ENCODE data around the gene SS18L1.
"Not testable (repeated sequence)": the region's sequence is repeated elsewhere in the genome, so short reads cannot be mapped to it uniquely, and the experiment has no call there.

Gene SS18L1, protein sequence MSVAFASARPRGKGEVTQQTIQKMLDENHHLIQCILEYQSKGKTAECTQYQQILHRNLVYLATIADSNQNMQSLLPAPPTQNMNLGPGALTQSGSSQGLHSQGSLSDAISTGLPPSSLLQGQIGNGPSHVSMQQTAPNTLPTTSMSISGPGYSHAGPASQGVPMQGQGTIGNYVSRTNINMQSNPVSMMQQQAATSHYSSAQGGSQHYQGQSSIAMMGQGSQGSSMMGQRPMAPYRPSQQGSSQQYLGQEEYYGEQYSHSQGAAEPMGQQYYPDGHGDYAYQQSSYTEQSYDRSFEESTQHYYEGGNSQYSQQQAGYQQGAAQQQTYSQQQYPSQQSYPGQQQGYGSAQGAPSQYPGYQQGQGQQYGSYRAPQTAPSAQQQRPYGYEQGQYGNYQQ

DNA sequence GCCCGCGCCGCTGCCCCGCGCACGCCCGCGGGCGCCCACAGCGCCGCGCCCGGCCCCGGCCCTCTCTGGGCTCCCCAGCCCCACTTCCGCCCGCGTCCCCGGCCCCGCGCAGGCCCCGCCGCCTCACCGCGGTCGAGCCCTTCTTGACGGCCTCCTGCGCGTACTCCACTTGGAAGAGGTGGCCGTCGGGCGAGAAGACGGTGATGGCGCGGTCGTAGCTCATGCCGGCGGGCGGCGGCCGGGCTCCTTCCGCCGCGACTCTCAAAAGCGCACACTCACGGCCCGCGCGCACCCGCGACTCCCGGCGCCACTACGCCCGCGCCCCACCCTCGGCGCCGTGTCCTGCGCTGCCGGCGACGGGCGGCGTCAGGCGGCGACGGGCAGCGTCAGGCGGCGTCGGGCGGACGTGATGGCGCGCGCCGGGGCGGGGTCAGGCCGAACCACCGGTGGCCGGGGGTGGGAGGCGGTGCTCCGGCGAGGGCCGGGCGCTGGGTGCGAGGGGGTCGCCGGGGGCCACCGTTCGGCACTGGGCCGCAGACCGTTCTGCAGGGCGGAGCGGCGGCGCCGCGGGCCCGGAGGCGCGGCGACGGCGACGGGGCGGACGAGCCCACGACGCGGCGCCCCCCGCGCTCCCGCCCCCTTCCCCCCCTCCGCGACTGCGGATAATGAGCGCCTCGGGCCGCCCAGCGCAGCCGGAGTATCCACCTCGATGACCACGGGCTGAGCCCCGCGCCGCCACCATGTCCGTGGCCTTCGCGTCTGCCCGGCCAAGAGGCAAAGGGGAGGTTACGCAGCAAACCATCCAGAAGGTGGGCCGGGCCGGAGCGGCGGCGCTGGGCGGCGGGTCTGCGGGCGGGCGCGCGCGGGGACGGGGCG, at the start of gene SS18L1, which contains the start of gene PSMA7:
SS18L1 (plus strand) TSS at position 689 of the 876 bp plus-strand sequence; CDS start at position 741, 52 bp downstream.
PSMA7 (minus strand) TSS at position 314 of the 876 bp plus-strand sequence; CDS start at position 223, 91 bp downstream.
- peak; percentile 92 for DNase-seq

DNA sequence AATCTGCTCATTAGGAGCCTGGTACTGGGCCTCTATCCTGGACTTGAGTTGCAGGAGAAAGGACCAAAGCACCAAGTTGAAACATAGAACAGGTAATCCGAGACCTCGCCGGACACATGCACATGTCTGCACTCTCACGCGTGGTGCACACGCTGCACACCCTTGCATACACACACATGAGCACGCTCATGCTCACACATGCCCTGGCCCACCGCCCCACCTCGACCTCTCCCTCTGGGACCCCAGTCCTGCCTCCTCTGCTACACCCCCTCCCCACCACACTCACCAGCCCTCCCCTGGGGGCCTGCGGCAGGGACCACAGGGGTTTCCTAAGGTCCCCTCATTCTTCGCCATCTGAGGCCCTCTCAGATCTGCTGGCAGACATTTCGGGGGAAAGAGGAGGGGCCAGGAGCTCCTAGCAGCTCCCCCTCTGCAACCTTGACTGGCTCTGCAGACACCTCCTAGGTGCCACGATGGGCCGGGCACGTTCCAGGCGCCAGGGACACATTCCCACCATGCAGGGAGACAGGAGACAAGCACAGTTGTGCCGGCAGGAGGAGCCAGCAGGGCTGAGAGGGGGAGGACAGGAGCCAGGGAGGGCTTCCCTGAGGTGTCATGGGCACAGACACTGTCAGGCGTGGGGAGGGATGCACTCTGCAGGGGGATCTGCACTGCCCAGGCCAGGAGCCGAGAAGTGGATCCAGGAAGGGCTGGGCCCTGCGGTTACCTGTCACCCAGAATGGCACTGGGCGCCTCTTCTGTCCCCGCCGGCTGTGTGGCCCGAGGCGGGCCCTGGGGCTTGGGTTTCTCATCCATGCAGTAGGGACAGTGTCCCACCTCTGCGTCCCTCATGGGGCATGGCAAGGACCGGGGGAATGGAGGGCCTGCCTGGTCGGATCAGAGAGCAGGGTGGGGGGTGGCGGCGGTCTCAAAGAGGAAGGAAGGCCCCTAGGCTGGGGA, 46.9 kb upstream of the SS18L1 start:
- DNase-seq: no peak

DNA sequence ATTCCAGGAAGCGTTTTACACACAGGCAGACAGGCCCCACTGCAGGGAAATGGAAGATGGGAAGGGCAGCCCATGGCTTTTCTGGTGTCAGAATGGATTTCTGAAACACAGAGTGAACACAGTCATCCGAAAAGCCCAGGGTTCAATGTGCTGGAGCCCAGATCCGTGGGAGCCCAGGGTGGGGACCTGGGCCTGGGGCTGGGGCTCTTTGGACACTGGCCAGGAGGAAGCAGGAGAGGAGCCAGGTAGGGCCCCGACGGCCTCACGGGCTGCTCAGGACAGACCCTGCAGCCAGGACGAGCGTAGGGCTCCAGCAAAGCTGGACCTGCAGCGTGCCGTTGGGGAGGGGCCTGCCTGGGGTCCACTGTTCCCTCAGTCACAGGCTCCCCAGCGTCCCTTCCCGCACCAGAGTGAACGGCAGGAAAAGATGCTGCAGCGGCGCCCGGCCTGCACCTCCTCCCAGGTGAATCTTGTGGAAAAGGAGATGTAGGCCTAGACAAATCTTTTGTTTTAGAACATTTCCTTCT, 45.6 kb upstream of the SS18L1 start:
- no peak for DNase-seq

DNA sequence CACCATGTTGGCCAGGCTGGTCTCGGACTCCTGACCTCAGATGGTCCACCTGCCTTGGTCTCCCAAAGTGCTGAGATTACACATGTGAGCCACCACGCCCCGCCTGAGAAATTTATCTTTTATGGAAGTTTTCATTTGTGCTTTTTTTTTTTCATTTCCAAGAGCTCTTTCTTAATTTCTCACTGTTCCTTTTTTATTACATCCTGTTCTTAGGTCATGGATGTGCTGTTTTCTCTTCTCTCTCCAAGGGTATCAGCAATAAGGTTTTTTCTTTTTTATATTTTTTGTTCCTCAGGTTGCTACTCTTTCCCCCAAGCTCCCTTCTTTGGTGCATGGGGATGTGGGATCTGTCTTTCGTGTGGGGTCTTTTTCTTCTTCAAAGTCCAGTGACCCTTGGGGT, 42.5 kb upstream of the SS18L1 start:
- DNase-seq: no peak

DNA sequence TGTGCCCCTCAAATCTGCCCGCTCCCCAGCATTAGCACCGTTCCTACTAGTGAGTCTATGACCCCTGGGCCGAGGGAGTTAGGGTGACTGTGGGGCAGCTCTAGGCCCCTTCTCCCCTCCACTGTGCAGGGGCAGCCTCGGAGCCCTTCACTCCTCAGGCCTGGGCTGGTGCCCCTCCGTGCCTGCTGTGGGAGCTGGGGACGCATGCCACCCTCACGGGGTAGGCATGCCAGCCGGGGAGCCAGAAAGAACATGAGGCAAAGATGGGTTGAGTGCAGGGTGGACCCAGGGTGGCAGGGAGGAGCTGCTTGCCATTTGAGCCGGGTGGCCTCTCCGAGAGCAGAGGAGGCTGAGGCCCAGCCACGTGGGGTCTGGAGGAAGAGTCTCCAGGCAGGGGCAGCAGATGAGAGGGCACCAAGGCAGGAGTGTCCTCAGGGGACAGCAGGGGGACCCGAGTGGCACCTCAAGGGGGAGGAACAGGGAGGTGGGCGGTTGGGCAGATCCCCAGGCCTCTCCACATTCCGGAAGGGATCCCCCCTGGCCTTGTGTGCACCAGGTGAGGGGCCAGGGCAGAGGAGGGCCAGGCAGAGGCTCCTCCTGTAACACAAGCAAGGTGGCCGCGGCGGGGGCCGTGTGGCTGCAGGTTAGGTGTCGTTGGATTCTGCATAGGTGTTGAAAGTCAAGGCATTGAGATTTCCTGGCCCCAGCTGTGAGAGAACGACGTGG, 39.9 kb upstream of the SS18L1 start:
- DNase-seq: no peak

DNA sequence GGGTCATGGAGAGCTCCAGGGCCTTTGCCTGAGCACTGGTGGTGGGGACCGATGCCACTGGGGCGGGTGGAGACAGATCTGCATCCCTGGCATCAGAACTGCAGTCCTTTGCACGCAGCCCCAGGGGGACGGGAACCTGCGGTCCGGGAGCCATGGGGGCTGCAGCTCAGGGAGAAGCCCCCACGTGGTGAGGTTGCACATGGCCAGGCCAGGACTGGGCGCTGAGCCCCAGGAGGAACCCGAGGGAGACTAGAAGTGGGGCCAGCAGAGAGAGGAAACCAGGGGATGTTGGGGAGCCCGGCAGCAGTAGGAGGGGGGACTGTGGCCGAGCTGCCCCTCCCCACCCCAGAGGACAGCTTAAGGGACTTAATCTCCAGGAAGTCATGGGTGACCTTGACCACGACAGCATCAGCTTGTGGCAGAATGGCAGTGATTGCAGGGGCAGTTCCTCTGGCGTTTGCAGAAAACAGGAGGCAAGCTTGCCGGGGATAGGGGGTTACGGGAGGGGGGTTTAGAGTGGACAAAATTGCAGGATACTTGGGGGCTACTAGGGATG, 39.3 kb upstream of the SS18L1 start:
- no peak for DNase-seq

DNA sequence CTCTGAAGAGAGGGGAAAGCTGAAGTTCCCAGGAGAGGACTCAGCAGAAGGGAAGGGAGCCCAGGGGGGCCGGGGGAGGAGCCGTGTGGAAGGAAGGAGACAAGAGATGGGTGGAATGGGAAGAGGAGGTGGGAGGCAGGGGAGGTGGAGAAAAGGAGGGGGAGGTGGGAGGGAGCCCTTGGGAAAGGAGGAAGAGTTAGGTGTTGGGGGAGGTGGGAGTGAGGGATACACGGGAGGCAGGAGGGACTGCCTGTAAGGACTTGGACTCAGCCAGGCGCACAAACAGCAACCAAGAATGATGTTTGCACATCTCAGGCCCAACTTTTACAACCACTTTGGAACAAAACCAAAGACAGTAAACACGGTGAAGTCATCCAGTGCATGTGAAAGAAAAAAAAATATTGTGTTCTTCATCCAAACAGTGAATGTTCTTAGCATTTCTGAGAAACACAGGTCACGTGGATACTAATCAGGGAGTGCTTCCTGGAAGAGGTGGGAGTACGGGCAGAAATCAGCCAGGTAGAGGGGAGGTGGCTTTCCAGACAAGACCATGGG, 38.7 kb upstream of the SS18L1 start:
- no peak for DNase-seq

DNA sequence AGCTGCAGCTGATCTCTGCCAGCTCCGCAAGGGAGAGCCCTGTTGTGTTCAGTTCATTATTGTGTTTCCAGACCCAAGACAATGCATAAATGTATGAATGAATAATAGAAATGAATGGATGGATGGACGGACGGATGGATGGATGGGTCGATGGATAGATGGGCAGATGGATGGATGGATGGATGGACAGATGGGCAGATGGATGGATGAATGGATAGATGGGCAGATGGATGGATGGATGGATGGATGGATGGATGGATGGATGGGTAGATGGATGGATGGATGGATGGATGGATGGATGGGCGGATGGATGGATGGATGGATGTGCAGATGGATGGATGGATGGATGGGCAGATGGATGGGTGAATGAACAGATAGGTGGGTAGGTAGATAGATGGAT, 38.0 kb upstream of the SS18L1 start:
- no peak for DNase-seq

DNA sequence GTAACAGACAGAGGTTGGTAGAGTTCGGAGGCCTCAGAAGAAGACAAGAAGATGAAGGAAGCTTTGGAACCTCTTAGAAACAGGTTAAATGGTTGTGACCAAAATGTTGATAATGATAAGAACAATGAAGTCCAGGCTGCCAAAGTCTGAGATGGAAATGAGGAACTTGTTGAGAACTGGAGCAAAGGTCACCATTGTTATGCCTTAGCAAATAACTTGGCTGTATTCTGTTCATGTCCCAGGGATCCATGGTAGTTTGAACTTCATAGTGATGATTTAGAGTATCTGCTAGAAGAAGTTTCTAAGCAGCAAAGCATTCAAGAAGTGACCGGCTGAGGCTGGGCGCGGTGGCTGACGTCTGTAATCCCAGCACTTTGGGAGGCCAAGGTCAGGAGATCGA, 32.4 kb upstream of the SS18L1 start:
- DNase-seq: no peak

DNA sequence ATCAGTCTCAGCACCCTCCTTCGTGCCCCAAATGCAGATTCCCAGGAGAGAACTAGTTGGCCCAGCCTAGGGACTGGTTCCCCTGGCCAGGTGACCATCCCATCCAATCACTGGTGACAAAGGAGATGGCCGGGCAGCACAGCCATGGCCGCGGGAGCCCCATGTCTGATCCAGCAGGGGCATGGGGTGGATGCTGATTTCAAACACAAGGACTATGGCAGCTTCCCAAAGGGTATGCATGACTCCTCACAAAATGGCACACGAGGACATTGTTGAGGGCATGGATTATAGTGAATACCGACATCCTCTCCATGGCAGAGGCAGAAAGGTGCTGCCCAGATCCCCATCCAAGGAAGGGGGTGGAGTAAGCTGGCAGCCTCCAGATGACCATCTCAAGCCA, 31.2 kb upstream of the SS18L1 start:
- no peak for DNase-seq

DNA sequence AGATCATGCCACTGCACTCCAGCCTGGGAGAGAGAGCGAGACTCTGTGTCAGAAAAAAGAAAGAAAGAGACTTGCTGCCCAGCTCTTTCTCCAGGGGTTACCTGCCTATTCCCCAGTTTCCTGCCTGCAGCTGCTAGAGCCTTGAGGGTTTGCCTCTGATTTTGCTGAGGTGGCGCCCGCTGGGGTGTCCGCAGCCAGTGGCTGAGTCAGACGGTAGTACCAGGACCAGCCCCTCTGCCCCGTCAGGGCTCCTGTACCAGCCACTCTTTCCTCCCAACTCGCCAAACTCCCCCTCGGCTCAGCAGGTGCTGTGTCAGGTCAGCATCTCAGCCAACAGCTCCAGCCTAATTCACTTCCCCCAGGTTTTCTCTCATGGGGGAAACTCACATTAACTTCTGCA, 28.7 kb upstream of the SS18L1 start:
- DNase-seq: no peak

DNA sequence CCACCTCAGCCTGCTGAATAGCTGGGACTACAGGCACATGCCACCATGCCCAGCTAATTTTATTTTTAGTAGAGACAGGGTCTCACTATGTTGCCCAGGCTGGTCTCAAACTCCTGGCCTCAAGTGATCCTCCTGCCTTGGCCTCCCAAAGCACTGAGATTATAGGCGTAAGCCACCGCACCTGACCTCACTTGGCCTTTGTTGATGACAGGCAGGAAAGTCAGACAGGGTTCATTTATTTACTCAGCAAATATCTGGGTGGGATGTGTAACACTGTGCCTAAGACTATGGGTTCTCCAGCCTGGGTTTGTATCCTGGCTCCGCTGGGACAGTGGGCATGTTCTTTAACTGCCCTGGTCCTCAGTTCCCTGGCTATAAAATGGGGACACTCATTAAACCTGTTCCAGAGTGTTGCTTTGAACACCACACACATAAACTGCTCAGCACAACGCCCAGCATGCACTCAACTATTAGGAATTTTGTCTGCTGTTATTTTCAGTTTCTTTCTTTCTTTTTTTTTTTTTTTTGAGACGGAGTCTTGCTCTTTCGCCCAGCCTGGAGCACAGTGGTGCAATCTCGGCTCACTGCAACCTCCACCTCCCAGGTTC, 27.7 kb upstream of the SS18L1 start:
- DNase-seq: not testable (repeated sequence)

DNA sequence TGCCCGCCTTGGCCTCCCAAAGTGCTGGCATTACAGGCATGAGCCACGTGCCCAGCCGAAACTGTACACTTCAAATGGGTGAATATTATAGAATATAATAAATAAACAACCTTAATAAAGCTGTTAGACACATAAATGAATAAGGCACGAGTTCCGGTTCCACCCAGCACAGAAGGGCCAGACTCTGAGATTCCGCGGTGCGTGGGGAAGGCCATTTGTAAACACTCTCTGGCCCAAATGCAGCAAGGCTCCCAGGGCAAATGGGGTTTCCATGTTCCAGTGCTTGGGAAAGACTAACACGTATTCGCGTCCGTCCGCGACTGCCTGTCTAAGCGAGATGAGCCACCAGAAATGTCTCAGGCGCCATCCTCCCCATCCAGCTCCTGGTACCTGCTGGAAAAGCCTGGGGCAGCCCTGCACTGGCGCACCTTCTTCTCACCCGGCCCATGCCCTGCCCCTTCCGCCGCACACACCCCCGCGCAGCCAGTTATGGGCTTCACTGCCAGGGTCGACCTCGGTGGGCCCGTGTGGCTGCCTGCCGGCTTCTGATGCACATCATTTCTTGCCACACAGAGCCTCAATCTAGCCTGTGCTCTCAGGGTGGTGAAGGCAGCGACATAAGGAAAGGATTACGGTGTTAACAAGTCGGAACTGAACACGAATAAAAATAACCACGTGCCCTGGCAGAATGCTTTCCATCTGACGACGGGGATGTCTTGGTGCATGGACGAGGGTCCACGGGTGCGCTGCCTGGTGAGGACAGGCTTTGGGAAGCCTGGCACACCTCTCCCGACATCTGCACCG, 26.8 kb upstream of the SS18L1 start:
- DNase-seq: no peak

DNA sequence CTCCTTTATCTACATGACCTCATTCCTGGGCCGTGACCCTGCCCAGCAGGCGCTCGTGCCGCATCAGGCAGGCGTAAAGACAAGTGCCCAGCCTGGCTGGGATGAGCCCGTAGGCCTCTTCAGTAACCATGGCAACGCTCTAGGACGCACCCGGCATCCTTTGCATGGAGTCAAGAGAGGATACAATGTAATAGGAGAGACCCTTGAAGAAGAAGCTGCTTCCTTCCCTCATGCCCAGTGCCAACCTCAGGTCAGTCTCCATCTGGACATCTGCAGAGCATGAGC, 26.3 kb upstream of the SS18L1 start:
- DNase-seq: no peak

DNA sequence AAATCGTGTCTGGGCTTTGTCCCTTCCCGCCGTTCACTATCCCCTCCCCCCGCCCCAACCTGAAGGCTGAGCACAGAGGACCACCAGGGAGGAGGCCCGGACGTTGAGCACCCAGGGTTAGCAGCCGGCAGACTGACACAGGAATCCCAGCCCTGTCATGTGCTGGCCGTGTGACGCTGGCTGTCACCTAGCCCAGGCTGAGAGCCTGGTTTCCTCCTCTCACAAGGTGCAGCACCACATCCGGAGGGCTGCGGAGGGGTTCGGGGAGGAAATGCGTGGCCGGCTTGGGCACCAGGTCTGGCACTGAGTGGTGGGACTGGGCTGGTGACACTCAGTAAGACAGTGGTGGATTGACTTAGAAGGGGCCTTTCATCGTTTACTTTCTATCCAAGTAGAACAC, 25.9 kb upstream of the SS18L1 start:
- DNase-seq: no peak

DNA sequence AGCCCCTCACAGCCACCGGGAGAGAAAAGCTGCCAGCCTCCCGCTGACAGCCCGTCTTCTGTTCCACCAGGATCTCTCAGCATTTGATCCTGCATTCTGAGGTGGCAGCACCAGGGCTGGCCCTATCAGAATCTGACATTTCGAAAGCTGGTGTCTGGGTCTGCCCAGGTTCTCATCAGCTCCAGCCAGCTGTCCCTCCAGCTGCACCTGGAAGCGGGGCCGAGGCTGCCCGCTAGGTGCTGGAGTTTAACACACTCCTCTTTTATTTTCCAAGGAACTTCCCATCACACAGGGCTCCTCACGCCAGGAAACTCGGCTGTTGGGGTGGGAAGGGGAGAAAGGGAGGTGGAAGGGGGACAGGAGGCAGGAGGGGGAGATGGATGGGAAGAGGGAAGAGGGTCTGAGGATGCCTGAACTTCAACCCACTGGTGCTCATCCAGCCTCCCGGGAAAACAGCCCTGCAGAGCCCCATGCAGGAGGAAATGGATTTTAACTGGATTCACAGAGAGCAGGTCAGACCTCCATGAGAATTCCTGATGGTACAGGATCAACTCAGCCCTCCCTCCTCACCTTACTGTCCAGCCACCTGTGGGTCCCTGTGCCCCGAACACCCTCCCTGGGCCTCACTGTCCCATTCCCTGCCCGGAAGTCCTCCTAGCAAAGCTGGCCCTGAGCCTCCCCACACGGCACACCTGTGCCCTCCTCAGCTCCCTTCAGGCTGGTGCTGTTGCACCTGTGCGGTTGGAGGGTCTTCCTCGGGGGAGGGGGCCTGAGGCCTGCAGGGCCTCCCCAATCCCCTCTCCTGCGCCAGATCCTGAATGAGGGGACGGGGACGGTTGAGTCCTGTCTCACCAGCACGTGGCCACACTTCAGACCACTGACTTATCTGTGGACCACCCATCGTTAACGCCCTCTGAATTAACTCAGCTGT, 25.2 kb upstream of the SS18L1 start:
- no peak for DNase-seq

DNA sequence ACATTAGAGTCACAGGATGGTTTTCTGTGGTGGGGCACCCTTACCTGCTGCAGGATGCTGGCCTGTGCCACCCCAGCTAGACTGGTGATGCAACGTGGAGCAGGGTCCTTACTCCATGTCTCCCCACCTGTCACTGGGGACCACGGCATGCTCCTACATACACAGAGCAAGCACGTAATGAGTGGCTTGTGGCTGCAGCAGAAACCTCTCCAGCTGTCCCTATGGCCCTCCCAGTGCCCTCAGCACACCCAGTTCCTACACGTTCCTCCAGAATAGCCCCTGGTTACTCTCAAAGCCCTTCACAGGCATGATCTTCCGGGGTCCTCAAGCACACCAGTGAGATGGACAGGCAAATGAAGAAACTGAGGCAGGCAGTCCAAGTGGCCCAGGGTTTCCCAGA, 24.5 kb upstream of the SS18L1 start:
- no peak for DNase-seq

DNA sequence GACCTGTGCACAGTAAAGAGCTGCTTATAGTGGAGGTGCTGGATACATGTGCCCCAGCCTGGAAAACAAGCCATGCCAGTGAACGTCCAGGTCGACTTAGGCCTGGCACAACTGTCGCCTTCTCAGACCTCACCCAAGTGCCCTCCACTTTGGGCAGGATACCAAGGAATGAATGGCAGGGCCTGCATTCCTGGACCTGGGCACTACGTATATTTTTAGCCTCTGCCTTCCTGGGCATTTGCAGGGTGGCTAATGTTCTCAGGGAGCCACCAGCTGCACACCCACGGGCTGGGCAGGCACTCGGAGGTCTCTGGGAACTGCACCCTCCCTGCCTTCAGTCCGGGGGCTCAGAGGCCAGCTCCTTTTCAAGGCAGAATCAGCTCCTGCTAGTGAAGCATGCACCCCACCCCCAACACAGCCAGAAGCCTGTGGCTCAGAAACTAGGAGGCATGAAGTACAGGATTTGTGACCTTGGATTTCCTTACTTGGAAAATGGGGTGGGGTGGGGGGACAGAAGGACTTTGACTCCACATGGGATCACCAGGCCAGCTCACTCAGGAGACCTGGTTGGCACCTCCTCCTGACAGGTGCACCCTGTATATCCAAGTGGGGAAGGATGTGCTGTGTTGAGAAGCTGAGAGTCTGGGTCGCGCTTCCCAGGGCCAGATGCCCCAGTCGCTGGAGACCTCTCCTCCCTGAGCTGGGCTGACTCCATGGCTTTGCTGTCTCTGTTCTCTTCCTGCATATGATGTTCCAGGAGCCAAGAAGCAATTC, 23.8 kb upstream of the SS18L1 start:
- no peak for DNase-seq

All from inflammatory macrophage treated with lipopolysaccharide for 4 hours (primary cell).